IMR-90 (cell line): Measurements from ENCODE around the gene CHAF1B.
"Not testable (repeated sequence)": the region's sequence is repeated elsewhere in the genome, so short reads cannot be mapped to it uniquely, and the experiment has no call there.

Experiments used
- BHLHE40 ChIP-seq: fragments of 150-350 bp; IDR thresholded peaks from 2 replicates; pipeline ENCODE4 v1.6.1; 2016; ENCODE audit warnings: mild to moderate bottlenecking, low read depth, low read length
- MAZ ChIP-seq: IDR thresholded peaks from 2 replicates; pipeline ENCODE4 v1.6.1; 2012; ENCODE audit warnings: low read depth, mild to moderate bottlenecking, low read length, improper control_type of control experiment, moderate library complexity, borderline replicate concordance
- MXI1 ChIP-seq: IDR thresholded peaks from 2 replicates; pipeline ENCODE4 v1.6.1; 2012; ENCODE audit warnings: low read depth, mild to moderate bottlenecking, low read length, moderate library complexity, borderline replicate concordance
- POLR2A ChIP-seq: IDR thresholded peaks from 2 replicates; pipeline ENCODE4 v1.6.1; 2012; ENCODE audit warnings: mild to moderate bottlenecking, low read depth, low read length
- RAD21 ChIP-seq: IDR thresholded peaks from 2 replicates; pipeline ENCODE4 v1.6.1; 2012; ENCODE audit warnings: low read length, improper control_type of control experiment
- RFX5 ChIP-seq: IDR thresholded peaks from 2 replicates; pipeline ENCODE4 v1.8.0; 2012; ENCODE audit warnings: low read depth, mild to moderate bottlenecking, low read length, moderate library complexity
- TF ChIP-seq, protein P1 (sequence below): conservative IDR thresholded peaks from 2 replicates; pipeline ENCODE4 v1.5.1; 2012; ENCODE audit warnings: mild to moderate bottlenecking, low read depth, low read length, improper control_type of control experiment

DNA sequence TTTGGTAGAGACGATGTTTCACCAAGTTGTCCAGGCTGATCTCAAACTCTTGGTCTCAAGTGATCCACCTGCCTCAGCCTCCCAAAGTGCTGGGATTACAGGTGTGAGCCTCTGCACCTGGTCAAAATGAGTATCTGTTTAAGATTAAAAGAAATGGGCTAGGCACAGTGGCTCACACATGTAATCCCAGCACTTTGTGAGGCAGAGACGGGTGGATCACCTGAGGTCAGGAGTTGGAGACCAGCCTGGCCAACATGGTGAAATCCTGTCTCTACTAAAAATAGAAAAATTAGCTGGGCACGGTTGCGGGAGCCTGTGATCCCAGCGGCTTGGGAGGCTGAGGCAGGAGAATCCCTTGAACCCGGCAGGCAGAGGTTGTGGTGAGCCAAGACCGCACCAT lies 42.6 kb upstream of the CHAF1B start:
- TF ChIP-seq MAZ, POLR2A, RAD21, BHLHE40, RFX5, MXI1: not testable (repeated sequence)
- TF ChIP-seq, protein P1, sequence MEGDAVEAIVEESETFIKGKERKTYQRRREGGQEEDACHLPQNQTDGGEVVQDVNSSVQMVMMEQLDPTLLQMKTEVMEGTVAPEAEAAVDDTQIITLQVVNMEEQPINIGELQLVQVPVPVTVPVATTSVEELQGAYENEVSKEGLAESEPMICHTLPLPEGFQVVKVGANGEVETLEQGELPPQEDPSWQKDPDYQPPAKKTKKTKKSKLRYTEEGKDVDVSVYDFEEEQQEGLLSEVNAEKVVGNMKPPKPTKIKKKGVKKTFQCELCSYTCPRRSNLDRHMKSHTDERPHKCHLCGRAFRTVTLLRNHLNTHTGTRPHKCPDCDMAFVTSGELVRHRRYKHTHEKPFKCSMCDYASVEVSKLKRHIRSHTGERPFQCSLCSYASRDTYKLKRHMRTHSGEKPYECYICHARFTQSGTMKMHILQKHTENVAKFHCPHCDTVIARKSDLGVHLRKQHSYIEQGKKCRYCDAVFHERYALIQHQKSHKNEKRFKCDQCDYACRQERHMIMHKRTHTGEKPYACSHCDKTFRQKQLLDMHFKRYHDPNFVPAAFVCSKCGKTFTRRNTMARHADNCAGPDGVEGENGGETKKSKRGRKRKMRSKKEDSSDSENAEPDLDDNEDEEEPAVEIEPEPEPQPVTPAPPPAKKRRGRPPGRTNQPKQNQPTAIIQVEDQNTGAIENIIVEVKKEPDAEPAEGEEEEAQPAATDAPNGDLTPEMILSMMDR, result not testable (repeated sequence)
